ENCODE results near the gene ZNF274. TPM values are rescaled to one million over a fixed set of nuclear protein-coding genes. Genes with fewer than 3 reads are reported as not detected.

ZNF274 gene
- total and polyA plus RNA-seq, 9 of the 15 experiments (the other 6 are each of a cell fraction or from before 2014, with no cell fraction given), result 5.2 to 37.0 (median 28.1) TPM

DNA sequence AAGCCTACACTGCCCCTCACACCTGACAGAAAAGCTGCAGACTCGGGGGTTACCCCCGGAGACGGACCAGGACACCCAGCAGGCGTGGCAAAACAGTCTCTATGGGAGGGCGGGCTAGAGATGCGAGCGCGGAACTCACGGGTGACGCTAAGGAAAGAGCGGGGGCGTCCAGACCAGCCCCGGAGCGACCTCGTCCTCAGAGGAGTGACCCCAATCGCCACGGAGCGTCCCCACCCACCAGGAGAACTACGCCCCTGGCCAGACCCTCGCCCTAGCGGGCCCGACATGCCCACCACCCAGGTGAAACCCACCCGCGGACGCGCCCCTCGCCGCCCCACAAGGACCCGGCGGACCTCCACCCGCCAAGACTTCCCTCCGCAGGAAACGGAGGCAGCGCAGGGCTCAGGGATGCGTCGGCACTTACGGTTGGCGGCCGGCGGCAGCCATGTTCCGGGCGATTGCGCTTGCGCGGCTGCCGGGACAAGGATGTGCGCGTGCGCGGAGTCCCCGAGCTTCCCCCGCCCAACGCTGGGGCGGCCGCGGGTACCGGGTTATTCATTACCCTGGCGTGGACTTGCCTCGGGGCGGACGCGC, 32.4 kb upstream of the ZNF274 start, which contains the start of gene ZNF329 (continued):
- TF ChIP-seq KDM1A (IDR thresholded peaks at IDR 0.05) (no peak), CREB1 (IDR thresholded peaks at IDR 0.05) (no peak), CREB1 (CRISPR knock-in tag; IDR thresholded peaks at IDR 0.05) (0 out of 2 replicates have a peak, but pooled peaks have one; percentile 26), NFATC3 (IDR thresholded peaks at IDR 0.05) (no peak), FOXK2 (conservative IDR thresholded peaks at IDR 0.05 in 1 of 2, IDR thresholded peaks at IDR 0.05 in 1 of 2; ENCODE audit: low read depth in 2 of 2) (no peak), ZNF695 (CRISPR knock-in tag; IDR thresholded peaks at IDR 0.05) (no peak), CREM (IDR thresholded peaks at IDR 0.05; ENCODE audit: low read depth) (0 out of 2 replicates have a peak, but pooled peaks have one; percentile 2), GATA2 (CRISPR knock-in tag; IDR thresholded peaks at IDR 0.05) (no peak), CEBPG (CRISPR knock-in tag; IDR thresholded peaks at IDR 0.05) (no peak), CEBPG (tag; conservative IDR thresholded peaks at IDR 0.05 in 1 of 2, IDR thresholded peaks at IDR 0.05 in 1 of 2) (no peak), MIER1 (IDR thresholded peaks at IDR 0.05; ENCODE audit: low read depth) (no peak), PHF8 (IDR thresholded peaks at IDR 0.05; ENCODE audit: borderline replicate concordance, low read length) (peak; percentile 79; the same call in 1 of the 2 replicates), MLLT1 (IDR thresholded peaks at IDR 0.05) (no peak), RUNX1 (IDR thresholded peaks at IDR 0.05; ENCODE audit: low read depth) (no peak), SMARCA4 (IDR thresholded peaks at IDR 0.05) (no peak), HNRNPK (IDR thresholded peaks at IDR 0.05; ENCODE audit: low read depth, low read length, poor library complexity, severe bottlenecking) (no peak), POLR2G (IDR thresholded peaks at IDR 0.05; ENCODE audit: low read depth, low read length) (peak; percentile 87), HOXB6 (CRISPR knock-in tag; IDR thresholded peaks at IDR 0.05; ENCODE audit: borderline replicate concordance) (no peak), MCM2 (IDR thresholded peaks at IDR 0.05; ENCODE audit: low read depth) (no peak), MXI1 (IDR thresholded peaks at IDR 0.05; ENCODE audit: low read depth, low read length) (no peak)
- TF ChIP-seq, protein P1, sequence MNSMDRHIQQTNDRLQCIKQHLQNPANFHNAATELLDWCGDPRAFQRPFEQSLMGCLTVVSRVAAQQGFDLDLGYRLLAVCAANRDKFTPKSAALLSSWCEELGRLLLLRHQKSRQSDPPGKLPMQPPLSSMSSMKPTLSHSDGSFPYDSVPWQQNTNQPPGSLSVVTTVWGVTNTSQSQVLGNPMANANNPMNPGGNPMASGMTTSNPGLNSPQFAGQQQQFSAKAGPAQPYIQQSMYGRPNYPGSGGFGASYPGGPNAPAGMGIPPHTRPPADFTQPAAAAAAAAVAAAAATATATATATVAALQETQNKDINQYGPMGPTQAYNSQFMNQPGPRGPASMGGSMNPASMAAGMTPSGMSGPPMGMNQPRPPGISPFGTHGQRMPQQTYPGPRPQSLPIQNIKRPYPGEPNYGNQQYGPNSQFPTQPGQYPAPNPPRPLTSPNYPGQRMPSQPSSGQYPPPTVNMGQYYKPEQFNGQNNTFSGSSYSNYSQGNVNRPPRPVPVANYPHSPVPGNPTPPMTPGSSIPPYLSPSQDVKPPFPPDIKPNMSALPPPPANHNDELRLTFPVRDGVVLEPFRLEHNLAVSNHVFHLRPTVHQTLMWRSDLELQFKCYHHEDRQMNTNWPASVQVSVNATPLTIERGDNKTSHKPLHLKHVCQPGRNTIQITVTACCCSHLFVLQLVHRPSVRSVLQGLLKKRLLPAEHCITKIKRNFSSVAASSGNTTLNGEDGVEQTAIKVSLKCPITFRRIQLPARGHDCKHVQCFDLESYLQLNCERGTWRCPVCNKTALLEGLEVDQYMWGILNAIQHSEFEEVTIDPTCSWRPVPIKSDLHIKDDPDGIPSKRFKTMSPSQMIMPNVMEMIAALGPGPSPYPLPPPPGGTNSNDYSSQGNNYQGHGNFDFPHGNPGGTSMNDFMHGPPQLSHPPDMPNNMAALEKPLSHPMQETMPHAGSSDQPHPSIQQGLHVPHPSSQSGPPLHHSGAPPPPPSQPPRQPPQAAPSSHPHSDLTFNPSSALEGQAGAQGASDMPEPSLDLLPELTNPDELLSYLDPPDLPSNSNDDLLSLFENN (IDR thresholded peaks at IDR 0.05; ENCODE audit: low read depth in 2 of 2, low read length in 2 of 2), result no peak
- TF ChIP-seq, protein P2, sequence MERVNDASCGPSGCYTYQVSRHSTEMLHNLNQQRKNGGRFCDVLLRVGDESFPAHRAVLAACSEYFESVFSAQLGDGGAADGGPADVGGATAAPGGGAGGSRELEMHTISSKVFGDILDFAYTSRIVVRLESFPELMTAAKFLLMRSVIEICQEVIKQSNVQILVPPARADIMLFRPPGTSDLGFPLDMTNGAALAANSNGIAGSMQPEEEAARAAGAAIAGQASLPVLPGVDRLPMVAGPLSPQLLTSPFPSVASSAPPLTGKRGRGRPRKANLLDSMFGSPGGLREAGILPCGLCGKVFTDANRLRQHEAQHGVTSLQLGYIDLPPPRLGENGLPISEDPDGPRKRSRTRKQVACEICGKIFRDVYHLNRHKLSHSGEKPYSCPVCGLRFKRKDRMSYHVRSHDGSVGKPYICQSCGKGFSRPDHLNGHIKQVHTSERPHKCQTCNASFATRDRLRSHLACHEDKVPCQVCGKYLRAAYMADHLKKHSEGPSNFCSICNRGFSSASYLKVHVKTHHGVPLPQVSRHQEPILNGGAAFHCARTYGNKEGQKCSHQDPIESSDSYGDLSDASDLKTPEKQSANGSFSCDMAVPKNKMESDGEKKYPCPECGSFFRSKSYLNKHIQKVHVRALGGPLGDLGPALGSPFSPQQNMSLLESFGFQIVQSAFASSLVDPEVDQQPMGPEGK (CRISPR knock-in tag; IDR thresholded peaks at IDR 0.05; ENCODE audit: borderline replicate concordance), result no peak
